DMS53 (cell line): ENCODE results near the gene OTOF.

ENCODE experiments used
- DNase-seq: peaks from one replicate; lab custom pipeline; 2025; lab: John Stamatoyannopoulos, UW

The OTOF gene

GRCh38 chr2:26449278-26450030 lies 28.5 kb downstream of the OTOF start:
- DNase-seq = no peak

GRCh38 chr2:26448651-26449050 lies 29.3 kb downstream of the OTOF start:
- no peak for DNase-seq

- no peak for DNase-seq
Observed at GRCh38 chr2:26444236-26444635, 33.7 kb downstream of the OTOF start.

GRCh38 chr2:26442707-26443106 lies 35.2 kb downstream of the OTOF start:
- peak; percentile 49 for DNase-seq

- no peak for DNase-seq
Observed at GRCh38 chr2:26442301-26442700, 35.6 kb downstream of the OTOF start.

- no peak for DNase-seq
Observed at GRCh38 chr2:26438926-26439325, 39.0 kb downstream of the OTOF start.

- no peak for DNase-seq
Observed at GRCh38 chr2:26438526-26438925, 39.4 kb downstream of the OTOF start.

- peak; percentile 51 for DNase-seq
Observed at GRCh38 chr2:26435106-26435505, 42.8 kb downstream of the OTOF start.

- DNase-seq = no peak
Observed at GRCh38 chr2:26432859-26433258, 45.1 kb downstream of the OTOF start.

GRCh38 chr2:26432363-26432762 lies 45.6 kb downstream of the OTOF start:
- DNase-seq = no peak

GRCh38 chr2:26430826-26431225 lies 47.1 kb downstream of the OTOF start:
- DNase-seq = no peak

GRCh38 chr2:26429779-26430578 lies 47.9 kb downstream of the OTOF start:
- DNase-seq = peak; percentile 69

- DNase-seq = no peak
Observed at GRCh38 chr2:26428846-26429245, 49.1 kb downstream of the OTOF start.

GRCh38 chr2:26424221-26424620 lies 53.7 kb downstream of the OTOF start:
- no peak for DNase-seq

GRCh38 chr2:26423750-26424149 lies 54.2 kb downstream of the OTOF start:
- DNase-seq = no peak

- DNase-seq = no peak
Observed at GRCh38 chr2:26422947-26423629, 54.8 kb downstream of the OTOF start.

GRCh38 chr2:26421961-26422360 lies 56.0 kb downstream of the OTOF start:
- no peak for DNase-seq

GRCh38 chr2:26414311-26414710 lies 63.6 kb downstream of the OTOF start:
- peak; percentile 44 for DNase-seq

GRCh38 chr2:26412091-26412673 lies 65.7 kb downstream of the OTOF start:
- peak; percentile 60 for DNase-seq

GRCh38 chr2:26411419-26411818 lies 66.5 kb downstream of the OTOF start:
- DNase-seq = no peak

- DNase-seq = no peak
Observed at GRCh38 chr2:26410764-26411243, 67.1 kb downstream of the OTOF start.

GRCh38 chr2:26409785-26410184 lies 68.1 kb downstream of the OTOF start:
- DNase-seq = no peak
